HG03457 (cell line): Measurements from ENCODE around the gene CTBP1.
A peak's percentile ranks its signal among the peaks of the same experiment; 100 is the strongest.

ENCODE experiments used
- ATAC-seq: cut with Tn5 transposase; IDR thresholded peaks from one replicate; pipeline ENCODE4 v1.9.1; 2021; ENCODE audit warnings: moderate number of reproducible peaks; ENCODE audit not compliant: unreplicated experiment

Gene CTBP1

DNA sequence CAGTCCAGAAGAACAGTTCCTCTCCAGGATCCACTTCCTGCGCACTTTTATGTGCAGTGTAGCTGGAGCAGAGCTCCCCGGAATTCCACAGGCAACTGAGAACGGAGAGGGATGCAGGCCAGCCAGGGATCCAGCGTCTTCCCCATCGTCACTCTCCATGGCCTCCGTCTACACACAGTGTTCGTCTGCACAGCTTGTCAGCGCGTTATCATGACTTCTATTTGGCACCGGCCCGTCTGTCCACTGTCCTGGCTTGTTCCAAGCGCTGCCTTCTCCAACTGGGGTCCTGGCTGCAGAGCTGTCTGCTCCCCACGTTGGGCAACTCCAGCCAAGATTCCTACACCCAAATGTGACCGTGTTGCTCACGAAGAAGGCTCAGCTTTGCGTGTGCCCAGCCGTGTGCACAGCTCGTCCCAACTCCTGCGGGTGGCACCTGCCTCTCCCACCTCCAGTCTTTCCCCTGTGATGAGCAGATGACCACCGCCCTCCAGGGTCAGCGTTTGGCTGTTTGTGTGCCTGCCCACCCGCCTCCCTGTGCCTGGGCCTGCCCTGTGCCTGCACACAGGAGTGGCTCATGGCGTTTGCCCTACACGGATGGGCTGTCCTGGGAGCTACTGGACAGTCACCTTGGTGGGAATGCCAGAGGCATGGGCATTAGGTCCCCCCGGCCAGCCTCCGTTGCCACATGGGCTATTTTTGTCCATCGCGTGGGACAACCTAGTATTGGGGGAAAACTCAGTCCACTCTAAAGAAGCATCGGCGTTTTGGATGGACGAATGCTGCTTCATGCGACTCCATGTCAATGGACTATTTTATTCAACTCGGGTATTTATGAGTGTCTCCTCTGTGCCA lies 2.2 kb upstream of the CTBP1 start:
- no peak for ATAC-seq

GRCh38 chr4:1250527-1250812 lies 1.5 kb upstream of the CTBP1 start:
- no peak for ATAC-seq

- ATAC-seq: peak; percentile 0
Observed at GRCh38 chr4:1249731-1250526, 999 bp upstream of the CTBP1 start.

DNA sequence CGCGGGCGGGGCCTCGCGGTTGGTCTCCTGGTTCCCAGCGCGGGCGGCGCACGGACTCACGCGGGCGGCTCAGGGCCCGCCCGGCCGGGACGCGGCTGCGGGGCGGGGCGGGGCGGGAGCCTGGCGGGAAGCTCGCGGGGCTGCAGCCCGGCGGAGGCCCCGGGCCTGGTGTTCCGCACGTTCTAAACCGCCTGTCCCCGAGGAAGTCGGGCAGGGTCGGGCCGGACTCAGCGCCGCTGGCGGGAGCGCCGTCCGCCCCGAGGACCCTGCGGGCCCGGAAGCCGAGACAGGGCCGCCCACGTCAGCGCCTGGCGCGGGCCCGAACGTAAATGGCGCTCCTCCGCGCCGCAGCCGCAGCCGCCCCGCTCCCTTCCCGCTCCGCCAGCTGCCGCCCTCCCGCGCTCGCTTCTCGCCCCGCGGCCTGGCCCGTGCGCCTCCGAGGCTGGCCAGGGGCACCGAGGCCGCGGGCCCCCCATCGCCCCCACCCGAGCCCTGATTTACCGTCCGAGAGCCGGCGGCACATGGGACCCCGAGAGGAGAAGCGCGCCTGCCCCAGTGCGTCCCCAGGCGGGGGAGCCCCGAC lies 309 bp upstream of the CTBP1 start:
- ATAC-seq: peak; percentile 43

DNA sequence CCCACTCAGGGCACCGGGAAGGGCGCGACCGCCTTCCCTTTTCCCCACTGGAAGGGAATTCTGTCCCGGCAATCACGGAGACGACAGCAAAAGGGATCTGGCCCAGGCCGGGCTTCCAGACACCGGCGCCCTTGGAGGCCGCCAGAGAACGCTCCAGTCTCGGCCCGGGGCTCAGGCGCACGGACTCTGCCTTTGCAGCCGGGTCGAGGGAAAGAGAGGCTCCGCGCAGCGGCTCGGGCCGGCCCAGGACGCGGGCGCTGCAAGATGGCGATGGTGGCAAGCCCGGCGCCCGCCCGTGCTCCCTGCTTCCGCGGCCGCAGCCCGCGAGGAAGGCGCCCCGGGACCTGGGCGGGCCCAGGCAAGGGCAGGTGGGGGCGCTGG lies 1.1 kb downstream of the CTBP1 start:
- no peak for ATAC-seq

- no peak for ATAC-seq
Observed at GRCh38 chr4:1246901-1247863, 1.7 kb downstream of the CTBP1 start.

GRCh38 chr4:1246111-1246881 lies 2.6 kb downstream of the CTBP1 start:
- ATAC-seq: no peak

DNA sequence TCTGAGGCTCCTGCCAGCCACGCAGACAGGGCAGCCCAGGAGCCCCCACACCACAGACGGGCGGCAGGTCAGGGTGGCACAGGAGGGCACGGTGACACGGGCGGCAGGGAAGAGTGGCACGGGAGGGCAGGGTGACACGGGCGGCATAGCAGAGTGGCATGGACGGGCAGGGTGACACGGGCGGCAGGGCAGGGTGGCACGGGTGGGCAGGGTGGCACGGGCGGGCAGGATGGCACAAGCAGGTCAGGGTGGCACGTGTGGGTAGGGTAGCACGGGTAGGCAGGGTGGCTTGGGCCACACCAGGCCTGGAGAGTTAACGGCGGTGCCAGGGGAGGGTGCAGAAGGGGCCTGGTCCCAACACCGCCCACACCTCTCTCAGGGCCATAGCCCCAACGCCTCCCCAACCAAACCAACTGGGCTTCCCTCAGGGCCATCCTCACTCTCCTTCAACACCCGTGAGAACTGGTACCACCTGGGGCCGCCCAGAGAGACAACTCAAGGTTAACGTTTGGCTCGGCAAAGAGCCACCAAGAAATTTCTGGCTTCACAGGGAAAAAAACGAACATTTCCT lies 3.4 kb downstream of the CTBP1 start:
- no peak for ATAC-seq

- ATAC-seq: no peak
Observed at GRCh38 chr4:1244978-1245471, 3.9 kb downstream of the CTBP1 start.

DNA sequence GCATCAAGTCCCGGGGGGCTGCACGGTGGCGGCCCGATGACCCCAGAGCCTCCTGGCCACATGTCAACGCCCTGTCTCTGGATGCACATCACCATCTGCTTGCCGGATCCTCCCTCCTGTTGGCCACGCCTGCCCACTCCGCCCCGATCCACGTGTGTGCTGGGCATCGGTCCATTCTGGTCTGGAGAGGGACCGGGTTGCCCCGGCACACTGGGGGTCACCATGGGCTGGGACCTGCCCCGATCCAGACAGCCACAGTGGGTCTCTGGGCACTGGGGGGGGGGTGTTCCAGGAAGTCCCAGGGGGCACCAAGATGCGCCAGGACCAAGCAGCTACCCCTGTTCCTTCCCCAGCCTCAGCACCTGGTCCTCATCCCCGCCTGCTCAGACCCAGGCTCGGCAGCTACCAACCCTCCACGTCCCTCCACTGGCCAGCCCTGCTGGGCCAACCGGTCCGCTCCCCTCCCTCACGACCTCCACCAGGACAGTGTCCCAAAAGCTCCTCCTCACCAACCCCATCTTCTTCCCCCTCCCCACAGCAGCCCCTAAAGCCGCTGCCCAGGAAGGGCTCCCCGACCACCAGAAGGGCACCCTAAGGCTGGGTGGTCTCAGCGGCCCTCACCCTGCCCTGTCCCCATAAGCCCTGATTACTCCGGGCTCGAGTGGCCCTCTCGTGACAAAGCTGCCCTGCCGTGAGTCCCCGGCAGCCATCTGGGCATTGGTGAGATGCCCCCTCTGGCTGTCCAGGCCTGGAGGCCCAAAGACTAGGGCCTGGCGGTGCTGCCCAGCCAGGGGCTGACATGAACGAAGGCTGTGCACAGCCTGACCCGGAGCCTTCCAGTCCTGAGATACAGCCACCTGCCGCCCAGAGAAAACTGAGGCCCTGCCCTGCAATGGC lies 4.6 kb downstream of the CTBP1 start:
- ATAC-seq: no peak

DNA sequence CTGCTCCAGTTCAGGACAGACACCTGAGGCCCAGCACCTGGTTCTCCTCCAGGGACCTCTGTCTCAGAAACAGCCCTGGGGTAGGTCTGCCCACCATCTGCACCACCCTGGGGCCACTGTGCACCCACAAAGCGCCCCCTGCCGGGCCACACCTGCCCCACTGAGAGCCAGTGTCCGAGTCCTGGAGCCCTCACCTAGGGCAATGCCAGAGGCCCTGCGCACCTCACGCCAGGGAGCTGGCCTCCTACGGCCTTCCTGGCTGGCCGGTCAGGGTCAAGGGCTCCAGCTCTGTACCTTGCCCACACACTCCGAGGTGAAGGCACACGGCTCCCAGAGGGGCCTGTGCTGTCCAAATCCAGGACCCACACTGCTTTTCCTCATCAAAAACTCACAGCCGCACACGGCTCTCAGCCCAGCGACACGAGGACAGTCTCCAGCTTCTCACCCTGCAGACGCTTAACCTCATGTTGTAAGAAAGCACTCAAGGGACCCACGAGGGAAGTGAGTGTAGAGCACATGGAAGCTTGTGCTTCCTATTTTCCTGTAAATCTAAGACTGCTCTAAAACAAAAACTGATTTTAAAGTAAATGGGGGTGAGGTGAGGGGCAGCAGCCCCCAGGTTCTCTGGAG lies 5.4 kb downstream of the CTBP1 start:
- ATAC-seq: no peak

- ATAC-seq: no peak
Observed at GRCh38 chr4:1242506-1243450, 6.2 kb downstream of the CTBP1 start.

DNA sequence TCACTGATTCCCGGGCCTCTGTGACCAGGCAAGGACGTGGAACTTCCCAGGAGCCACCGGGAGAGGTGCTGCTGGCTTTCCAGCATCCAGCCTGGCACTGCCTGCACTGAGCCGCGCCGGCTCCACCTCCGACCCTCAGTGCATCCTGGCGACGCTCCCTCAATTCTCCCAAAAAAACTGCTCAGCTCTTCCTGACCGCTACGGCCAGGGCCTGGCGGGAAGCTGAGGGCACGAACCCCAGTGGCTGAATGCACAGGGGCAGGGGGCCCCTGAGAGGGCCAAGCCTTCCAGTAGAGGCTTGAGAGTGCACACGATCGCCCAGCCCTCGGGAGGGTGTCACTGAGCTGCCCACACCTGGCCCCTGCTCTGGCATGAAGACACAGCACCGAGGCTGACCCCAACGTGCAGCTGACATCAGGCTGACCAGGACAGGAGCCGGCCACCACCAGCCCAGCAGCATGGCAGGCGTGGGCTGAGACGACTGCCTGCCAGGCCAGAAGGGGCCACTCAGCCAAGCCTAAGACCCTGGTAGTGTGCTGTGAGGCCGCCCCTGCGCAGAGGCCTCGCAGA lies 6.9 kb downstream of the CTBP1 start:
- no peak for ATAC-seq

- ATAC-seq: no peak
Observed at GRCh38 chr4:1241466-1241935, 7.4 kb downstream of the CTBP1 start.

GRCh38 chr4:1240721-1241465 lies 8.0 kb downstream of the CTBP1 start:
- no peak for ATAC-seq

GRCh38 chr4:1239950-1240307 lies 9.0 kb downstream of the CTBP1 start:
- no peak for ATAC-seq
